Measurements from ENCODE around the gene SGCE.
"Not testable (repeated sequence)": the region's sequence is repeated elsewhere in the genome, so short reads cannot be mapped to it uniquely, and the experiment has no call there.

SGCE gene

GRCh38 chr7:94655848-94656657 is at the start of gene SGCE:
SGCE (minus strand) TSS chr7:94656133; CDS start chr7:94656098, 35 bp downstream.
- Mint-ChIP-seq H3K36me3 (ENCODE audit: low read depth) (no peaks in the 10 kb centered on the region), H3K9me3 (no peaks in the 10 kb centered on the region), H3K4me1 (ENCODE audit: low read depth) (peaks cover 22% of the 10 kb centered on the region), H3K4me3 (peak within 1 kb of the TSS; percentile 73), H3K27me3 (peaks cover 49% of the 10 kb centered on the region), H3K27ac (no peak within 1 kb of the TSS)
- DNase-seq: peak; percentile 66

DNA sequence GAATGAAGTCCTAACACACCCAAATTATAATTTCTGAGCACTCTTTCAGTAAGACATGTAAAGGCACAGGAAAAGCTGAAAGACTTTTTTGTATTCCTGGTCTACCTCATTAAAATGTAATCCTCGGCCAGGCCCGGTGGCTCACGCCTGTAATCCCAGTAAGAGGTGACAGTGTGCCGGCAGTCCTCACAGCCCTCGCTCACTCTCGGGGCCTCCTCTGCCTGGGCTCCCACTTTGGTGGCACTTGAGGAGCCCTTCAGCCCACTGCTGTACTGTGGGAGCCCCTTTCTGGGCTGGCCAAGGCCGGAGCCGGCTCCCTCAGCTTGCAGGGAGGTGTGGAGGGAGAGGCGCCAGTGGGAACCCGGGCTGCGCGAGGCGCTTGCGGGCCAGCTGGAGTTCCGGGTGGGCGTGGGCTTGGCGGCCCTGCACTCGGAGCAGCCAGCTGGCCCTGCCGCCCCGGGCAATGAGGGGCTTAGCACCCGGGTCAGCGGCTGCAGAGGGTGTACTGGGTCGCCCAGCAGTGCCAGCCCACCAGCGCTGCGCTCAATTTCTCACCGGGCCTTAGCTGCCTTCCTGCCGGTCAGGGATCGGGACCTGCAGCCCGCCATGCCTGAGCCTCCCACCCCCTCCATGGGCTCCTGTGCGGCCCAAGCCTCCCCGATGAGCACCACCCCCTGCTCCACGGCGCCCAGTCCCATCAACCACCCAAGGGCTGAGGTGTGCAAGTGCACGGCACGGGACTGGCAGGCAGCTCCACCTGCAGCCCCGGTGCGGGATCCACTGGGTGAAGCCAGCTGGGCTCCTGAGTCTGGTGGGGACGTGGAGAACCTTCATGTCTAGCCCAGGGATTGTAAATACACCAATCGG is 49.5 kb upstream of the SGCE start:
- not testable (repeated sequence) for H3K4me1 Mint-ChIP-seq (ENCODE audit: low read depth); DNase-seq; H3K4me3 Mint-ChIP-seq; H3K9me3 Mint-ChIP-seq; H3K27ac Mint-ChIP-seq; H3K36me3 Mint-ChIP-seq (ENCODE audit: low read depth); H3K27me3 Mint-ChIP-seq

GRCh38 chr7:94701555-94701973 is 45.6 kb upstream of the SGCE start:
- no peak overlapping the region for H3K27ac Mint-ChIP-seq
- H3K9me3 Mint-ChIP-seq: no peaks in the 10 kb centered on the region

GRCh38 chr7:94700926-94701554 is 45.1 kb upstream of the SGCE start:
- H3K36me3 Mint-ChIP-seq (ENCODE audit: low read depth): no peaks in the 10 kb centered on the region
- H3K27ac Mint-ChIP-seq: no peak overlapping the region
- no peaks in the 10 kb centered on the region for H3K4me1 Mint-ChIP-seq (ENCODE audit: low read depth)
- no peak for DNase-seq
- H3K9me3 Mint-ChIP-seq: no peaks in the 10 kb centered on the region
- H3K27me3 Mint-ChIP-seq: peaks cover 8% of the 10 kb centered on the region
- no peak overlapping the region for H3K4me3 Mint-ChIP-seq

More at GRCh38 chr7:94701555-94701973, 45.6 kb upstream of the SGCE start:
- H3K4me3 Mint-ChIP-seq: no peak overlapping the region
- peaks cover 12% of the 10 kb centered on the region for H3K27me3 Mint-ChIP-seq
- DNase-seq: no peak
- H3K36me3 Mint-ChIP-seq (ENCODE audit: low read depth): no peaks in the 10 kb centered on the region
- H3K4me1 Mint-ChIP-seq (ENCODE audit: low read depth): no peaks in the 10 kb centered on the region

- Mint-ChIP-seq H3K4me3 (no peak overlapping the region), H3K9me3 (no peaks in the 10 kb centered on the region), H3K27ac (no peak overlapping the region), H3K4me1 (ENCODE audit: low read depth) (no peaks in the 10 kb centered on the region), H3K27me3 (peaks cover 18% of the 10 kb centered on the region), H3K36me3 (ENCODE audit: low read depth) (no peaks in the 10 kb centered on the region)
- no peak for DNase-seq
These were observed 42.3 kb upstream of the SGCE start for GRCh38 chr7:94698275-94698674.

DNA sequence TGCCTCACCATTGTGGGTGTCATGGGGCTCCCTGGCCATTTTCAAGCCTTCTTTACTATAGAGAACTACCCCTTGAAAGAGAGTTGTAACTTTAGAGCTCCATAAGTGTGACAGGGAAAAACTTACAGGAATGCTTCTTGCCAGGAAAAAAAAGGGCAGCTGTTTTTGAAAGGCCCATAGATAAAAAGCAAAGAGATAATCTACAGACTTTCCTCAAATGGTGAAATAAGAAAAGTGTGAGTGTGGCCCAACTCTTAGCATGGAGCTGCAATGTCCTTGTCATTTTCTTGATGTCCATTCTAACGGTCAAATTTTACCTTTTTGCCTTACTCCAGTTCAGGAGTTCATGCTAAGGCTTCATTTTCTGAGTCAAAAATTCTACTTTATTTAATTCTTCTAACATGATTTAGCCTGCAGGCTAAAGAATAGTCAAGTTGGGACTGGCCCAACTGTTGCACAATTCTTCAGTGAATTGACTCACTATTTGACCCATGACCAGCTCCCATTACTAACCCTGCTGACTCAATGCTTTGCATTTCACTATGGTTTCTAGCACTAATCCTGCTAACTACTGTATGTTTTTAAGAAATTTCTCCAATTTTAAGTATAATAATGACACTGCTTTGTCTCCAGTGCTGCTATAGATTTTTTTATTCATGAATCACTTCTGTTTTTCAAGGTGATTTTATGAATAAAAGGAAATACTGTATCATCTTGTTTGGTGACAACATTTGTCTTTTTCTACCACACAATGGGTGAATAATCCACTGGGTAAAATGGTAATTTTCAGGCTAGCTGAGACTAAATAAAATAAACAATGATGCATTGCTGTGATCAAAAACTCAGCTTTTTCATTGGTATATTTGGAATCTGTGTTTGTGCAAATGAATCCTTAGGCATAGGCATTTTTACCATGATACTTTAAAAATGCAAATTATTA is 41.4 kb upstream of the SGCE start:
- Mint-ChIP-seq H3K4me1 (ENCODE audit: low read depth) (no peaks in the 10 kb centered on the region), H3K27ac (no peak overlapping the region), H3K27me3 (peaks cover 15% of the 10 kb centered on the region), H3K9me3 (no peaks in the 10 kb centered on the region), H3K36me3 (ENCODE audit: low read depth) (no peaks in the 10 kb centered on the region), H3K4me3 (no peak overlapping the region)
- DNase-seq: no peak

- no peaks in the 10 kb centered on the region for H3K36me3 Mint-ChIP-seq (ENCODE audit: low read depth)
- H3K27me3 Mint-ChIP-seq: peaks cover 3% of the 10 kb centered on the region
- H3K9me3 Mint-ChIP-seq: no peaks in the 10 kb centered on the region
- no peak overlapping the region for H3K27ac Mint-ChIP-seq
- no peak overlapping the region for H3K4me3 Mint-ChIP-seq
- DNase-seq: no peak
- H3K4me1 Mint-ChIP-seq (ENCODE audit: low read depth): no peaks in the 10 kb centered on the region
These were observed 31.9 kb upstream of the SGCE start for GRCh38 chr7:94687810-94688209.

- H3K27ac Mint-ChIP-seq: no peak overlapping the region
- no peak overlapping the region for H3K4me3 Mint-ChIP-seq
- no peaks in the 10 kb centered on the region for H3K9me3 Mint-ChIP-seq
- H3K27me3 Mint-ChIP-seq: peaks cover 3% of the 10 kb centered on the region
- DNase-seq: no peak
- H3K36me3 Mint-ChIP-seq (ENCODE audit: low read depth): no peaks in the 10 kb centered on the region
- H3K4me1 Mint-ChIP-seq (ENCODE audit: low read depth): no peaks in the 10 kb centered on the region
These were observed 31.1 kb upstream of the SGCE start for GRCh38 chr7:94687076-94687475.

DNA sequence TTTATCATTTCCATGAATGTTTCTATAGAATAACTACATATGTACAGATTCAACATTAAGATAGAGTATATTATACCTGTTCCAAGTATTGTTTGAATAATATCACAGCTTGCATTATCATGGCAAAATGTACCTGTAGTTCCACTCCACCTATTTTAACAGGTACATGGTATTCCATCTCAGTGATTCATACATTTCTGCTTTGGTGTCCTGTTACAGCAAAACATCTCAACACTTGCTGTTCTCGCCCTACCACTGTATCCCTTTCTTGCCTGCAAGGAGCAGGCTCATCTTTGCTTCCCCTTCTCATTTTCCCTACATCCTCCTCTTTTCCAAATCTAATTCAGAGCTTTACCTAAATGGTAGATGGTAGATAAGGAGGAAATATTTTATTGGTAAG is 27.1 kb upstream of the SGCE start:
- Mint-ChIP-seq H3K36me3 (ENCODE audit: low read depth) (no peaks in the 10 kb centered on the region), H3K27ac (no peak overlapping the region), H3K4me3 (no peak overlapping the region), H3K4me1 (ENCODE audit: low read depth) (no peaks in the 10 kb centered on the region), H3K27me3 (peaks cover 7% of the 10 kb centered on the region), H3K9me3 (no peaks in the 10 kb centered on the region)
- DNase-seq: no peak

DNA sequence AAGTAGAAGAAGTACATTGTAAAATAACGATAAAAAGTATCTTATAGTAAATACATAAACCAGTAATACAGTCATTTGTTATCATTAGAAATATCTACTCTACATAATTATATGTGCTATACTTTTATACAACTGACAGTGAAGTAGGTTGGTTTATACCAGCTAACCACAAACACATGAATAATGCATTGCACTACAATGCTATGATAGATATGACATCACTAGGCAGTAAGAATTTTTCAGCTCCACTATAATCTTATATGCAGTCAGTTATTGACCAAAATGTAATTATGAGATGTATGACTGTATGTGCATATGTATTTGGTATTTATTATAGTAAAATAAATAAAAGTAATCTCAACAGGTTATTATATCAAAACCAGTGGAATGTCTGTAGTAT is 23.4 kb upstream of the SGCE start:
- H3K4me3 Mint-ChIP-seq: no peak overlapping the region
- H3K36me3 Mint-ChIP-seq (ENCODE audit: low read depth): no peaks in the 10 kb centered on the region
- no peak overlapping the region for H3K27ac Mint-ChIP-seq
- peaks cover 12% of the 10 kb centered on the region for H3K27me3 Mint-ChIP-seq
- H3K9me3 Mint-ChIP-seq: no peaks in the 10 kb centered on the region
- H3K4me1 Mint-ChIP-seq (ENCODE audit: low read depth): no peaks in the 10 kb centered on the region
- no peak for DNase-seq

DNA sequence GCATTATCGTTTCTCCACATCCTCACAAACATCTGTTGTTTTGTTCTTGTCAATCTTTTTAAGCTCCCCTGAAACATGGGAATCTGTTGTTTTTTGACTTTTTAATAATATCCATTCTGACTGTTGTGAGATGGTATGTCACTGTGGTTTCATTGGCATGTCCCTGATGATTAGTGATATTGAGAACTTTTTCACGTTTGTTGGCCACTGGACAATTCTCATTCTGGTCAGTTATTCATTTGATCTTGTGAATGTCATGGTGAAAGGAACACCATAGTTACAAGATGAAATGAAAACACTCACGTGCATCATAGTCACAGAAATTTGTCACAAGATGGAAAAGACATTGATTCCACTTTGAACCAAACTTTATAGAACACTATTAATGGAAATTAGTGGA is 20.5 kb upstream of the SGCE start:
- Mint-ChIP-seq H3K27me3 (peaks cover 10% of the 10 kb centered on the region), H3K4me3 (no peak overlapping the region), H3K4me1 (ENCODE audit: low read depth) (no peaks in the 10 kb centered on the region), H3K27ac (no peak overlapping the region), H3K36me3 (ENCODE audit: low read depth) (no peaks in the 10 kb centered on the region), H3K9me3 (no peaks in the 10 kb centered on the region)
- no peak for DNase-seq

DNA sequence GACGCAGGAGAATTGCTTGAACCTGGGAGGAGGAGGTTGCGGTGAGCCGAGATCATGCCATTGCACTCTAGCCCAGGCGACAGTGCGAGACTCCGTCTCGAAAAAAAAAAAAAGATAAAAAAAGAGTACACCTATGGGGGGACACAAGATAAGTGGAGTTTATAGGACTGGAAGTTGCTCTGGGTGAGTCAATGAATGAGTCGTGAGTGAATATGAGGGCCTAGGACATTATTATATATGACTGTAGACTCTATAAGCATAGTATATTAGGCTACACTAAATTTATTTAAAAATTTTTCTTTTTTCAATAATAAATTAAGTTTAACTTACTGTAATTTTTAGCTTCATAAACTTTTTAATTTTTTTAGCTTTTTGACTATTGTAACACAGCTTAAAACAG is 19.4 kb upstream of the SGCE start:
- H3K36me3 Mint-ChIP-seq (ENCODE audit: low read depth): no peaks in the 10 kb centered on the region
- no peak for DNase-seq
- peaks cover 10% of the 10 kb centered on the region for H3K27me3 Mint-ChIP-seq
- no peaks in the 10 kb centered on the region for H3K9me3 Mint-ChIP-seq
- no peak overlapping the region for H3K27ac Mint-ChIP-seq
- H3K4me3 Mint-ChIP-seq: no peak overlapping the region
- no peaks in the 10 kb centered on the region for H3K4me1 Mint-ChIP-seq (ENCODE audit: low read depth)

DNA sequence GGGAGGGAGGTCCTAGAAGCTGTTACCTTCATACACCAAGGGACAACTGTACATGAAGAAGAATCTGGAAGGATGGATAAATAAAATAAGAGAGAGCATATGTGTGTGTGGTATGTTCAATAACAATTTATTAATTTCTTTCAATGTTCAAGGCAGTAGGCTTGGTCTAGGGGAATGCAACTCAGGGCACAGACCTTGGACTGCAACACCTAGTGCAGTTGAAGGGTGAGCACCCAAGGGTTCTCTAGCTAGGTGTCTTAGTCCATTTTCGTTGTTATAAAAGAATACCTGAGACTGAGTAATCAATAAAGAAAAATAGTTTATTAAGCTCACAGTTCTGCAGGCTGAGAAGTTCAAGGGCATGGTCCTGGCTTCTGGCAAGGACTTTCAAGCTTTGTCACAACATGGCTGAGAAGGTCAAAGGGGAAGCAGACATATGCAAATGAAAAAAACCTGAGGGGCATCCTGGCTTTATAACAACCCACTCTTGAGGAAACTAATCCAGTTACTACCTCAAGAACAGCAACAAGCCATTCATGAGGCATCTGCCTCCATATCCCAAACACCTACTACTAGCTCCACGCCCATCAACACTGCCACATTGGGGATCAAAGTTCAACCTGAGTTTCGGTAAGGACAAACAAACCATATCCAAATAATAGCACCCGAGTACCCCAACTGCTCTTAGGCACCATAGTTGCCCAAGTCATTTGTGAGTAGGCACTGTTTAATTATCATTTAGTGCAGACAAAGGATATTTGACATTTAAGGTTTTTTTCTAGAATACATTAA is 15.7 kb upstream of the SGCE start:
- Mint-ChIP-seq H3K27ac (no peak overlapping the region), H3K9me3 (no peaks in the 10 kb centered on the region), H3K27me3 (peaks cover 17% of the 10 kb centered on the region), H3K36me3 (ENCODE audit: low read depth) (no peaks in the 10 kb centered on the region), H3K4me1 (ENCODE audit: low read depth) (peaks cover 2% of the 10 kb centered on the region), H3K4me3 (no peak overlapping the region)
- no peak for DNase-seq
